Neuron (in vitro differentiated cells): Measurements from ENCODE around the gene CEACAM4.

ENCODE experiments used
- H2AFZ ChIP-seq: one replicate; pipeline ENCODE4 v1.6.1; 2013; ENCODE audit warnings: low read depth, mild to moderate bottlenecking, inconsistent platforms, low read length, moderate library complexity
- H3K27me3 ChIP-seq: one replicate; pipeline ENCODE4 v1.6.1; 2013; ENCODE audit warnings: low read length; ENCODE audit not compliant: insufficient read depth
- H3K36me3 ChIP-seq: one replicate; pipeline ENCODE4 v1.6.1; 2013; ENCODE audit warnings: low read length; ENCODE audit not compliant: insufficient read depth
- H3K4me1 ChIP-seq: one replicate; pipeline ENCODE4 v1.6.1; 2013; ENCODE audit warnings: low read length; ENCODE audit not compliant: insufficient read depth
- H3K4me3 ChIP-seq: 2 replicates; pipeline ENCODE4 v1.5.1; 2013; ENCODE audit warnings: mild to moderate bottlenecking, low read length, moderate library complexity
- H3K9me3 ChIP-seq: one replicate; pipeline ENCODE4 v1.6.1; 2013; ENCODE audit warnings: low read length

The CEACAM4 gene

DNA sequence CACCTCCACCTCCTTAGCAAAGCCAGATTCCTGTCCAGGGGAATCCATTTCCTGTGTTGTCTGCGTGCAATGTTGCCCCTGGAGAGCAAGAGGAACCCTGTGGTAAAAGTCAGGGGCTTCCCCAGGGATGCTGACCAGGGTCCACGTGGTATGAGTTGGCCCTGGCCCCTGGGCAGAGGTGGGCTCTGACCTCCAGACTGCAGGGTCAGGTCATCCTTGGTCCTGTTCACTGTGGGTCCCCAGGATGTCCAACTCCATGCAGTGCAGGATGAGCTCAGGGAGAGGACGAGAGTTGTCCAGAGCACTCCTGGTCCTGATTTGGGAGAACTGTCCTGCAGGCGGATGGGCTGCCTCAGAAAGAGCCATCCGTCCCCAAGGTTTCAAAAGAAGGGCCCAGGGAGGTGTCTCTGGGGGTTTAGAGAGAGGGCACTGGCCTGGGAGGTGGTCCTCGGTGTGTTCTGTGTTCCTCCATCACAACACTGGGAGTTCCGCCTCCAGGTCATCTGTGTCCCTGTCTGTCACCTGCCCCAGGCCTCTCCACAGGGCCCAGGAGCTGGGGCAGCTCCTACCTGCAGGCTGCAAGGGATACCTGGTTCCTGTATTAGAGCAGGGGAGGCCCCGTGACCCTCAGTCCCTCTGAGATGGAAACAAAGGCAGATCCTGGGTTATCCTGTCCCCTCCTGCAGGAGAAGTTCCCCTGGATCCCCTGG lies 1.2 kb upstream of the CEACAM4 start:
- H2AFZ ChIP-seq: no peak overlapping the region
- no peak overlapping the region for H3K4me3 ChIP-seq
- no peaks in the 10 kb centered on the region for H3K36me3 ChIP-seq
- H3K4me1 ChIP-seq: no peaks in the 10 kb centered on the region
- H3K27me3 ChIP-seq: peaks cover 27% of the 10 kb centered on the region
- no peaks in the 10 kb centered on the region for H3K9me3 ChIP-seq

- Histone ChIP-seq H2AFZ (no peak overlapping the region), H3K36me3 (no peaks in the 10 kb centered on the region), H3K4me1 (no peaks in the 10 kb centered on the region), H3K27me3 (peaks cover 30% of the 10 kb centered on the region), H3K4me3 (no peak overlapping the region), H3K9me3 (no peaks in the 10 kb centered on the region)
These were observed 596 bp downstream of the CEACAM4 start for GRCh38 chr19:41626278-41626677.

DNA sequence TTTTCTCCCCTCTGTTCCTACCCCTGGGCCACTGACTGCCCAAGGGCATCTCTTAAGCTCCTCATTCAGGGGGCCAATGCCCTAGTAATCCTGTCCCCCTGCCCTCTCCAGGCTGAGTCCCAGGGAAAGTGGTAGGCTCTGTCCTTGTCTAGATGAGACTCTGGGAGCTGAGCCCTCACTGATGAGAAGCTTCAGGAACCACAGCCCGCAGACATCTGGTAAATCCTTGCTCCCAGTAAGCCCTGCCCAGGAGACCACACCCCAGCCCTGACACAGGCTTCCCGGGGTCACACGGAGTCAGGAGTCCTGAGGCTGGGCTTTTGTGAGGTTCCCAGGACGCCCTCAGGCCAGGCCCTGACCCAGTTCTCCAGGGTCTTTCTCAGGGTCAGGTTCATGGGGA lies 1.9 kb downstream of the CEACAM4 start:
- no peak overlapping the region for H2AFZ ChIP-seq
- no peaks in the 10 kb centered on the region for H3K4me1 ChIP-seq
- peaks cover 33% of the 10 kb centered on the region for H3K27me3 ChIP-seq
- no peak overlapping the region for H3K4me3 ChIP-seq
- H3K36me3 ChIP-seq: no peaks in the 10 kb centered on the region
- no peaks in the 10 kb centered on the region for H3K9me3 ChIP-seq

- Histone ChIP-seq H2AFZ (no peak overlapping the region), H3K27me3 (peaks cover 33% of the 10 kb centered on the region), H3K4me1 (no peaks in the 10 kb centered on the region), H3K4me3 (no peak overlapping the region), H3K36me3 (no peaks in the 10 kb centered on the region), H3K9me3 (no peaks in the 10 kb centered on the region)
These were observed 2.4 kb downstream of the CEACAM4 start for GRCh38 chr19:41624515-41624914.

DNA sequence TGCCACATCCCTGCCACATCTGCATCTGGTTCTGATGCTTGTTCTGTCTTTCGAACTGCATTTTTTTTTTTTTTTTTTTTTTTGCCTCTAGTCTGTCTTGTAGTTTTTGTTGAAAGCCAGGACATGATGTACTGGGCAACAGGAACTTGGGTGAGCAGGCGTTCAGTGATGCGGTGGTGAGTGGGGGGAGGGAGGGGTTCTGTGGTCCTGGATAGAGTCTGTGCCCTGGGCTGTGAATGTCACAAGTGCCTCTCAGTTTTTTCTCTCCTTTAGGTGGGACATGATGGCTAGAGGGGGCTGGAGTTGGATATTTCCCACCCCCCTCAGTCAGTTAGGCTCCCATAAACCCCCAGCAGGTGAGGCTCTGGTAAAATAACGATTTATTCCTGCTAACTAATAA lies 3.5 kb downstream of the CEACAM4 start:
- Histone ChIP-seq H3K4me3 (no peak overlapping the region), H3K4me1 (no peaks in the 10 kb centered on the region), H3K9me3 (no peaks in the 10 kb centered on the region), H3K36me3 (no peaks in the 10 kb centered on the region), H2AFZ (no peak overlapping the region), H3K27me3 (peaks cover 33% of the 10 kb centered on the region)

- Histone ChIP-seq H3K36me3 (no peaks in the 10 kb centered on the region), H2AFZ (no peak overlapping the region), H3K9me3 (no peaks in the 10 kb centered on the region), H3K4me3 (no peak overlapping the region), H3K4me1 (no peaks in the 10 kb centered on the region), H3K27me3 (peaks cover 23% of the 10 kb centered on the region)
These were observed 5.2 kb downstream of the CEACAM4 start for GRCh38 chr19:41621654-41622053.

DNA sequence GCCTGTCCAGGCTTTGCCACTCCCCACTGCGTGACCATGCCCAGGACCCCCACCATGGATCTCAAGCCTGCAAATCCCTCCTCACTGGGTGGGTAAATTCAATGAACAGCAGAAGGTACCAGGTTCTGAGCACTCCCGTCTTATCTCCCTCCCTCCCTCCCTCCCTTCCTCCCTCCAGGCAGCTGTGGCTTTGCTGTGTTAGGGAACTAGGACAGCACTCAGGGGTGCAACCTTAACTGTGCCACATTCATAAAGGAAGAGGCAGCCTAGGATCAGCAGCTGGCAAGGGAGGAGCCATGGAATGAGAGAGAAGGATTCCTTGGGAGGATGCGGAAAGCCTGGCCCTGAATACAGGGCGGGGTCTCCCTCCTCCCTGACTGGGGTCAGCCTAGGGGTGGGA lies 5.6 kb downstream of the CEACAM4 start:
- Histone ChIP-seq H3K36me3 (no peaks in the 10 kb centered on the region), H3K4me1 (no peaks in the 10 kb centered on the region), H2AFZ (no peak overlapping the region), H3K27me3 (peaks cover 23% of the 10 kb centered on the region), H3K4me3 (no peak overlapping the region), H3K9me3 (no peaks in the 10 kb centered on the region)

DNA sequence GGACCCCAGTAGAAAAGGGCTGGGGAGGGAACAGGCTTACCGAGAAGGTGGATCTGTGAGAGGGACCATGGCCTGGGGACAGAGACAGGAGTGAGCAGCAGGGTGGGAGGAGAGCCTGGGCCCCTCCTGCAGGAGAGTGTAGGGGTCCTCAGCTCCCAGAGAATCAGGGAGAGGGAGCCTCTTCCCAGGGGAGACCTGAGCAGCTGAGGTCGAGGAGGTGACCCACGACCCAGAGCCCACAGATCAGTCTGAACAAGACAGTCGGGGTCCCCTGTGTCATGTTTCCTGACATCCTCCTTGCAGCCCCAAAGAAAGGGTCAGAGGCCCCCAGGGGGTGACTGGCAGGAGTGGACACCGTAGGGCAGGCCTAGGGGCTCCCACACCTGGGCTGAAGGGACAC lies 6.7 kb downstream of the CEACAM4 start:
- no peak overlapping the region for H2AFZ ChIP-seq

GRCh38 chr19:41619018-41619556 lies 7.8 kb downstream of the CEACAM4 start:
- no peaks in the 10 kb centered on the region for H3K36me3 ChIP-seq
- H3K4me1 ChIP-seq: no peaks in the 10 kb centered on the region
- H3K27me3 ChIP-seq: peaks cover 15% of the 10 kb centered on the region
- no peak overlapping the region for H2AFZ ChIP-seq
- H3K9me3 ChIP-seq: no peaks in the 10 kb centered on the region
- H3K4me3 ChIP-seq: no peak overlapping the region

More for the DNA sequence above, 6.7 kb downstream of the CEACAM4 start:
- Histone ChIP-seq H3K4me1 (no peaks in the 10 kb centered on the region), H3K9me3 (no peaks in the 10 kb centered on the region), H3K4me3 (no peak overlapping the region), H3K36me3 (no peaks in the 10 kb centered on the region), H3K27me3 (peaks cover 20% of the 10 kb centered on the region)

DNA sequence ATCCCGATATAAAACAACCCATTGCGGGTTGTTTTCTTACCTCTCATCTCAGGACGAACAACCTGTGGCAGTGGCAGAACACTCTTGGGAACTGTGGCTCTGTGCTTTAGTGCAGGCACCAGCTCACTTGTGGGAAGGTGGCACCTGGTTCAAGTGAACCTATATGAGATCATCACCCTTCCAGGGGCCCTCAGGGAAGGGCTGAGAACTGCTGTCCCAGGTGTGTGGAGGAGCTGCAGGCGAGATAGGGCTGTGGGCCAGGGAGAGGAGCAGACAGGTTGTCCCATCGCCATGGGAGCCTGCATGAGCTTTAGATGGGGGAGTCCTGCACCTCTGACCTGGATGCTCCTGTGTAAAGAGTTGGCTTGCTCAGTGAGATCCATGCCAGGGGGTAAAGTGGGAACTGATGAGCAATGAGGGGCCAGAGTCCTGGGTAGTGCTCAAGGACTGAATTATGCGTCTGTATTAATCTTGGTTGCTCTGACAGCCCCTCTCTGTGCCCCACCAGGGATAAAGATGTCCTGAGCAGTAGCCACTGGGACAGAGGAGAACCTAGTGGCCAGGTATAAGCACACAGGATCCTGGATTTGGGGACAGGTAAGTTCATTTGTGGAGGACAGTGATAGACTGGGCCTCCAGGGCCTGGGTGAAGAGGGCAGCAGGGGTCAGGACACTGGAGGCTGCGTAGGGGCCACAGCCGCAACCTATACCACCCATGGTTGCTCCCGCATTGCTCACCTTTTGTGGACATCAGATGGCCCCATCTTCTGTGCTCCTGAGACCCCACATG lies 8.7 kb downstream of the CEACAM4 start:
- no peak overlapping the region for H2AFZ ChIP-seq
- H3K36me3 ChIP-seq: no peaks in the 10 kb centered on the region
- H3K4me3 ChIP-seq: no peak overlapping the region
- H3K9me3 ChIP-seq: no peaks in the 10 kb centered on the region
- H3K4me1 ChIP-seq: no peaks in the 10 kb centered on the region
- peaks cover 11% of the 10 kb centered on the region for H3K27me3 ChIP-seq

DNA sequence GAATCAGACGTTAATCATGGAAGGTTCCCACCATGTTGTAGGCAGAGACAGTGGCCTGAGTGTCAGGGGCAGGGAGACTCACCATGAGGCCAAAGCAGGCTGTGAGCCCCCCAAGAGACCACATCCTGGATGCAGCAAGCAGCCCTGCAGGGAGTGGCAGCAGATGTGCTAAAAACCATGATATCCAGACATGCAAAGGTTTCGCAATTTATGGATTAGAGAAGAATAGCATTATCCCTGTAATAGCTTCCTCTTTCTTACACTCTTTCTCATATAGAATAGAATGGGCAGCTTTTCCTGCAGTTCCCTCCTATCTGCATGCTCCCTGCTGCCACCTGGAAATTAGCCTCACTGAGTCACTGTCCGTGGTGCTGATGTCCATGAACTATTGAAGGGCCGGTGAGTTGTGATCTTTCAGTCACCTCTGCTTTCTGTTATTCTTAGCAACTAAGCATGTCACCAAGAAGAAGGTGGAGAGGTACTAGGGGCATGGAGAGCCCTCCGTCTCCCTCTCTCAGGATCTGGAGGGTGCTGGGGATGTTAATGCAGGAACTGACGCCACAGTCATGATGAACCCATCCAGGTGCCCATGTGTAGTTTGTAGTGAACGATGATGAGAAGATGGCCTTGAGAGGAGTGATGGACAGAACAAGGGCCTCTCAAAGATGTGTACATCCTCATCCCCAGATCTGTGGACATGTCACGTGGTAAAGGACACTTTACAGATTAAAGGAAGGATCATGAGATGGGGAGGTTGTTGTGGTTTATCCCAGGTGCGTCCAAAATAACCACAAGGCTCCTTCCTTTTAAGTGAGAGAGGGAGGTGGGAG lies 9.9 kb downstream of the CEACAM4 start:
- Histone ChIP-seq H3K36me3 (no peaks in the 10 kb centered on the region), H3K9me3 (no peaks in the 10 kb centered on the region), H3K4me1 (no peaks in the 10 kb centered on the region), H3K27me3 (peaks cover 11% of the 10 kb centered on the region), H3K4me3 (no peak overlapping the region), H2AFZ (no peak overlapping the region)

DNA sequence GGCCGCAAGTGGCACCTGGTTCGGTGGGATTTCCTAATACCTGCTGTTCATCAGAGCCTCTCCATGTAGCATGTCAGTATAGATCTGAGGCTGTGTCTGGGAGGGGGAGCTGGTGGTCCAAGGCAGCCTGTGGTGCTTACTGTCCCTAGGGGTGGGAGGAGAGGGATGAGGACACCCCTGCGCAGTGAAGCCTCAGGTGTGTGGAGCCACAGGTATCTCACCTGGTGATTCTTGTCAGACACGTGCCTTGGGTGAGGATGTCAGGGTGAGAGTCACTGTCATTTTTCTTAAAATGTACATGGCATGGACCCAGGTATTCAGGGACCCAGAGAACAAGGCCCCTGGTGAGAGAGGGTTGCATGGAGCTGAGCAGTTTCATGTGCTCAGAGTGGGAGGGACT lies 11.7 kb downstream of the CEACAM4 start:
- Histone ChIP-seq H3K27me3 (peaks cover 7% of the 10 kb centered on the region), H3K36me3 (no peaks in the 10 kb centered on the region), H2AFZ (no peak overlapping the region), H3K9me3 (no peaks in the 10 kb centered on the region), H3K4me3 (no peak overlapping the region), H3K4me1 (no peaks in the 10 kb centered on the region)

- Histone ChIP-seq H3K27me3 (peaks cover 2% of the 10 kb centered on the region), H3K9me3 (no peaks in the 10 kb centered on the region), H2AFZ (no peak overlapping the region), H3K36me3 (no peaks in the 10 kb centered on the region), H3K4me3 (no peak overlapping the region), H3K4me1 (no peaks in the 10 kb centered on the region)
These were observed 14.4 kb downstream of the CEACAM4 start for GRCh38 chr19:41612483-41612882.
